HG02981 (cell line): ENCODE results near the gene OMG.
"Not testable (repeated sequence)": the region's sequence is repeated elsewhere in the genome, so short reads cannot be mapped to it uniquely, and the experiment has no call there.

Source experiments
- ATAC-seq: cut with Tn5 transposase; IDR thresholded peaks from one replicate; pipeline ENCODE4 v1.9.1; 2021; ENCODE audit warnings: mild to moderate bottlenecking, moderate library complexity; ENCODE audit not compliant: unreplicated experiment

OMG gene

GRCh38 chr17:31308372-31309334 lies 11.6 kb upstream of the OMG start:
- ATAC-seq: no peak

- ATAC-seq: no peak
Measured at GRCh38 chr17:31307640-31308039, 10.6 kb upstream of the OMG start.

- ATAC-seq: no peak
Measured at GRCh38 chr17:31299624-31300023, 2.6 kb upstream of the OMG start.

- ATAC-seq: no peak
Measured at GRCh38 chr17:31296142-31296541, 897 bp downstream of the OMG start.

- no peak for ATAC-seq
Measured at GRCh38 chr17:31295489-31295871, 1.6 kb downstream of the OMG start.

- ATAC-seq: no peak
Measured at GRCh38 chr17:31294820-31295488, 2.1 kb downstream of the OMG start.

- no peak for ATAC-seq
Measured at GRCh38 chr17:31294231-31294630, 2.8 kb downstream of the OMG start.

- ATAC-seq: no peak
Measured at GRCh38 chr17:31293581-31293980, 3.5 kb downstream of the OMG start.

GRCh38 chr17:31291820-31292219 lies 5.2 kb downstream of the OMG start:
- ATAC-seq: no peak

GRCh38 chr17:31289790-31290189 lies 7.2 kb downstream of the OMG start:
- ATAC-seq: no peak

GRCh38 chr17:31287932-31288331 lies 9.1 kb downstream of the OMG start:
- ATAC-seq: not testable (repeated sequence)

- no peak for ATAC-seq
Measured at GRCh38 chr17:31286587-31286986, 10.5 kb downstream of the OMG start.

- ATAC-seq: no peak
Measured at GRCh38 chr17:31283841-31284240, 13.2 kb downstream of the OMG start.

GRCh38 chr17:31281061-31281460 lies 16.0 kb downstream of the OMG start:
- ATAC-seq: no peak

GRCh38 chr17:31279401-31279800 lies 17.6 kb downstream of the OMG start:
- ATAC-seq: no peak

- no peak for ATAC-seq
Measured at GRCh38 chr17:31275116-31275515, 21.9 kb downstream of the OMG start.

GRCh38 chr17:31274252-31274651 lies 22.8 kb downstream of the OMG start:
- no peak for ATAC-seq

GRCh38 chr17:31273516-31273915 lies 23.5 kb downstream of the OMG start:
- no peak for ATAC-seq

- no peak for ATAC-seq
Measured at GRCh38 chr17:31272803-31273202, 24.2 kb downstream of the OMG start.

- ATAC-seq: no peak
Measured at GRCh38 chr17:31272236-31272635, 24.8 kb downstream of the OMG start.

GRCh38 chr17:31269578-31269983 lies 27.5 kb downstream of the OMG start:
- no peak for ATAC-seq

- ATAC-seq: no peak
Measured at GRCh38 chr17:31269036-31269577, 27.9 kb downstream of the OMG start.
